ENCODE results near the gene LCE2B.

Gene LCE2B

DNA sequence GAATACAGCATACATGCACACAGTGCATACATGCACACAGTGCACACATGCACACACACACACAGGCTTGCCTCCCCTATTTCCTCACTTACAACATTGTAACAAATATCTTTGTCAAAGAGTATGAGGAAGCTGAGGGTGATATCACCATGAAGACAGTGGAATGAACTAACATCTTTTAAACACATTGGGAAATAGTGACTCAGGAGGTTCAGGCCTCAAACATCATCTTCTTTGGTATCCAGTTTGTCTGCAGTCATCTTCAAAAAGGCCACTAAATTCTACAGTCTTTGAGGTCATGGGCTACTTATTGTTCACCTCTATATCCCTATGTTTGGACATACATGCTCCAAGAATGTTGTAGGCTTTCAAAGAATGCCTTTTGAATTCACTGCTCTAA lies 2.1 kb upstream of the LCE2B start:
- TF ChIP-seq TCF7L2 (IDR thresholded peaks at IDR 0.05; ENCODE audit: borderline replicate concordance, low read depth, low read length) (no peak), ZNF16 (tag by site-specific recombination; IDR thresholded peaks at IDR 0.05; ENCODE audit: low read depth) (no peak), ZNF416 (tag by site-specific recombination; IDR thresholded peaks at IDR 0.05) (no peak), ZFHX2 (tag by site-specific recombination; conservative IDR thresholded peaks at IDR 0.05) (no peak)
- Histone ChIP-seq H3K36me3 (ENCODE audit: control insufficient read depth in 2 of 2, insufficient read depth in 1 of 2, low read length in 2 of 2) (no peaks in the 10 kb centered on the region), H3K9me3 (ENCODE audit: control insufficient read depth, insufficient read depth, low read depth, low read length) (no peaks in the 10 kb centered on the region), H3K4me1 (ENCODE audit: control insufficient read depth, insufficient read depth, low read length) (no peaks in the 10 kb centered on the region), H3K27ac (ENCODE audit: extremely low read depth, low read depth, low read length) (no peak overlapping the region), H3K4me3 (ENCODE audit: low read depth, low read length) (no peak overlapping the region)
- CTCF ChIA-PET = no interaction called here
- POLR2A ChIA-PET = no interaction called here

DNA sequence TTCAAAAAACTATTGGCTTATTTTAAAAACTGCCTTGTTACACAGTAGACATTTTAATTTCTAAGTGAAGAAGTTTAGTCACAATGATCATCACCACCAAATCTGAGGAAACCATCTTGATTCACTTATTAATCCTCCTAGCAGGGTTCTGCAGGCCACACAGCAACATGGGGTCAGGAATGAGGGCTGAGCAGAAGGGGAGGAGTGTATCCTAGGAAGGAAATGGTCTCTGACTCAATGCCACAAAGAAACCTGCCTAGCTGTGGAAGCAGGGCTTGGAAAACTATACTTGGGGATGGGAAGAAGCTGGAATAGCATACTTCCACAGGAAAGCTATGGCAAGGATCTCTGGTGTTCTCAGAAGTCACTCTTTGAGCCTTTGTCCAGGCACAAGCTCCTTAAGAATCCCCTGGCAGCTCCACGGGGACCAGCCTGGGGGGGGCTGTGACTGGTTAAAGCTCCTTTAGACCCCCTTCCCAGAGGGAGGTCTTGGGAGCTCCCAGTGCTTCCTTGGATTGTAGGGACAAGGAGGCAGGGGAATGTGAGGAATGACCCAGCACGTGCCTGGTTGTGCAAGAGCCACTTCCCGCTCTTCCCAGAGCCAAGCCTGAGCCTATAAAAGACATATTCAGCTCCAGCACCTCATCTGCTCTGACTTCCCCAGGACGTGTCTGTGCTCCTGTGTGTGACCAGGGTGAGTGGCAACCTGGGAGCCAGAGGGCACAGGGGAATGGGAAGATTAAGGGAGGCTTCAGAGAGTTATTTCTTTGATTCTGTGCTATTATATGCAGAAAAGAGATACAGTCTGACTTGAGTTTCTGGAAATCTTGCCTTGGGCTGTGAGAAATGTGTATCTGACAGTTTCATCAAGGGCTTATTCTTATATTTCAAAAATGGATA lies 12.0 kb downstream of the LCE2B start, which contains the start of gene LCE2A:
Gene LCE2A (plus strand): TSS at position 645 of the 900 bp plus-strand sequence. CDS start 557 bp downstream, outside the sequence.
- H3K27ac ChIP-seq (ENCODE audit: extremely low read depth, low read depth, low read length) = no peak within 1 kb of the TSS
- TF ChIP-seq, protein P1, sequence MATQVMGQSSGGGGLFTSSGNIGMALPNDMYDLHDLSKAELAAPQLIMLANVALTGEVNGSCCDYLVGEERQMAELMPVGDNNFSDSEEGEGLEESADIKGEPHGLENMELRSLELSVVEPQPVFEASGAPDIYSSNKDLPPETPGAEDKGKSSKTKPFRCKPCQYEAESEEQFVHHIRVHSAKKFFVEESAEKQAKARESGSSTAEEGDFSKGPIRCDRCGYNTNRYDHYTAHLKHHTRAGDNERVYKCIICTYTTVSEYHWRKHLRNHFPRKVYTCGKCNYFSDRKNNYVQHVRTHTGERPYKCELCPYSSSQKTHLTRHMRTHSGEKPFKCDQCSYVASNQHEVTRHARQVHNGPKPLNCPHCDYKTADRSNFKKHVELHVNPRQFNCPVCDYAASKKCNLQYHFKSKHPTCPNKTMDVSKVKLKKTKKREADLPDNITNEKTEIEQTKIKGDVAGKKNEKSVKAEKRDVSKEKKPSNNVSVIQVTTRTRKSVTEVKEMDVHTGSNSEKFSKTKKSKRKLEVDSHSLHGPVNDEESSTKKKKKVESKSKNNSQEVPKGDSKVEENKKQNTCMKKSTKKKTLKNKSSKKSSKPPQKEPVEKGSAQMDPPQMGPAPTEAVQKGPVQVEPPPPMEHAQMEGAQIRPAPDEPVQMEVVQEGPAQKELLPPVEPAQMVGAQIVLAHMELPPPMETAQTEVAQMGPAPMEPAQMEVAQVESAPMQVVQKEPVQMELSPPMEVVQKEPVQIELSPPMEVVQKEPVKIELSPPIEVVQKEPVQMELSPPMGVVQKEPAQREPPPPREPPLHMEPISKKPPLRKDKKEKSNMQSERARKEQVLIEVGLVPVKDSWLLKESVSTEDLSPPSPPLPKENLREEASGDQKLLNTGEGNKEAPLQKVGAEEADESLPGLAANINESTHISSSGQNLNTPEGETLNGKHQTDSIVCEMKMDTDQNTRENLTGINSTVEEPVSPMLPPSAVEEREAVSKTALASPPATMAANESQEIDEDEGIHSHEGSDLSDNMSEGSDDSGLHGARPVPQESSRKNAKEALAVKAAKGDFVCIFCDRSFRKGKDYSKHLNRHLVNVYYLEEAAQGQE (tag by site-specific recombination; IDR thresholded peaks at IDR 0.05) = no peak
- no peak for TF ChIP-seq ZFHX2 (tag by site-specific recombination; conservative IDR thresholded peaks at IDR 0.05)
- no peak for TF ChIP-seq ZNF416 (tag by site-specific recombination; IDR thresholded peaks at IDR 0.05)
- TF ChIP-seq, protein P2, sequence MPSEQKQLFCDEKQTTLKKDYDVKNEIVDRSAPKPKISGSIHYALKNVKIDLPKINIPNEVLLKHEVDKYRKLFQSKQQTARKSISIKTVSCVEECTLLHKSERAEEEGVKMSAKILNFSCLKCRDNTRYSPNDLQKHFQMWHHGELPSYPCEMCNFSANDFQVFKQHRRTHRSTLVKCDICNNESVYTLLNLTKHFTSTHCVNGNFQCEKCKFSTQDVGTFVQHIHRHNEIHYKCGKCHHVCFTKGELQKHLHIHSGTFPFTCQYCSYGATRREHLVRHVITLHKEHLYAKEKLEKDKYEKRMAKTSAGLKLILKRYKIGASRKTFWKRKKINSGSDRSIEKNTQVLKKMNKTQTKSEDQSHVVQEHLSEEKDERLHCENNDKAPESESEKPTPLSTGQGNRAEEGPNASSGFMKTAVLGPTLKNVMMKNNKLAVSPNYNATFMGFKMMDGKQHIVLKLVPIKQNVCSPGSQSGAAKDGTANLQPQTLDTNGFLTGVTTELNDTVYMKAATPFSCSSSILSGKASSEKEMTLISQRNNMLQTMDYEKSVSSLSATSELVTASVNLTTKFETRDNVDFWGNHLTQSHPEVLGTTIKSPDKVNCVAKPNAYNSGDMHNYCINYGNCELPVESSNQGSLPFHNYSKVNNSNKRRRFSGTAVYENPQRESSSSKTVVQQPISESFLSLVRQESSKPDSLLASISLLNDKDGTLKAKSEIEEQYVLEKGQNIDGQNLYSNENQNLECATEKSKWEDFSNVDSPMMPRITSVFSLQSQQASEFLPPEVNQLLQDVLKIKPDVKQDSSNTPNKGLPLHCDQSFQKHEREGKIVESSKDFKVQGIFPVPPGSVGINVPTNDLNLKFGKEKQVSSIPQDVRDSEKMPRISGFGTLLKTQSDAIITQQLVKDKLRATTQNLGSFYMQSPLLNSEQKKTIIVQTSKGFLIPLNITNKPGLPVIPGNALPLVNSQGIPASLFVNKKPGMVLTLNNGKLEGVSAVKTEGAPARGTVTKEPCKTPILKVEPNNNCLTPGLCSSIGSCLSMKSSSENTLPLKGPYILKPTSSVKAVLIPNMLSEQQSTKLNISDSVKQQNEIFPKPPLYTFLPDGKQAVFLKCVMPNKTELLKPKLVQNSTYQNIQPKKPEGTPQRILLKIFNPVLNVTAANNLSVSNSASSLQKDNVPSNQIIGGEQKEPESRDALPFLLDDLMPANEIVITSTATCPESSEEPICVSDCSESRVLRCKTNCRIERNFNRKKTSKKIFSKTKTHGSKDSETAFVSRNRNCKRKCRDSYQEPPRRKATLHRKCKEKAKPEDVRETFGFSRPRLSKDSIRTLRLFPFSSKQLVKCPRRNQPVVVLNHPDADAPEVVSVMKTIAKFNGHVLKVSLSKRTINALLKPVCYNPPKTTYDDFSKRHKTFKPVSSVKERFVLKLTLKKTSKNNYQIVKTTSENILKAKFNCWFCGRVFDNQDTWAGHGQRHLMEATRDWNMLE (tag by site-specific recombination; conservative IDR thresholded peaks at IDR 0.05; ENCODE audit: low read depth) = no peak
- no peak for TF ChIP-seq MZF1 (tag by site-specific recombination; IDR thresholded peaks at IDR 0.05; ENCODE audit: borderline replicate concordance)
- no peak for TF ChIP-seq ZXDB (tag by site-specific recombination; IDR thresholded peaks at IDR 0.05)
- TF ChIP-seq ZNF112 (tag by site-specific recombination; IDR thresholded peaks at IDR 0.05) = no peak
- TF ChIP-seq ZNF707 (tag by site-specific recombination; IDR thresholded peaks at IDR 0.05) = no peak
- no peak for TF ChIP-seq TCF7L2 (IDR thresholded peaks at IDR 0.05; ENCODE audit: borderline replicate concordance, low read depth, low read length)
- TF ChIP-seq ZNF146 (tag by site-specific recombination; IDR thresholded peaks at IDR 0.05) = no peak
- no peak for TF ChIP-seq ZNF114 (tag by site-specific recombination; IDR thresholded peaks at IDR 0.05)
- no peak for TF ChIP-seq ZBTB20 (tag by site-specific recombination; IDR thresholded peaks at IDR 0.05)
- TF ChIP-seq ZNF548 (tag by site-specific recombination; IDR thresholded peaks at IDR 0.05) = no peak
- no peak for TF ChIP-seq ZNF354C (tag by site-specific recombination; IDR thresholded peaks at IDR 0.05; ENCODE audit: borderline replicate concordance, low read depth)
- TF ChIP-seq ZNF76 (tag by site-specific recombination; IDR thresholded peaks at IDR 0.05; ENCODE audit: borderline replicate concordance, low read depth) = no peak
- no peak for TF ChIP-seq ZNF157 (tag by site-specific recombination; IDR thresholded peaks at IDR 0.05)
- no peak for TF ChIP-seq BCL11A (tag by site-specific recombination; IDR thresholded peaks at IDR 0.05; ENCODE audit: low read depth)
- TF ChIP-seq ZNF174 (tag by site-specific recombination; IDR thresholded peaks at IDR 0.05) = no peak
- no peak within 1 kb of the TSS for H3K4me3 ChIP-seq (ENCODE audit: low read depth, low read length)
- CTCF ChIA-PET = interaction anchor here (0.7 to 1.8 kb wide), 2 partner anchors 44 to 852 kb away, joined by 3 to 6 read pairs; no protein-coding TSS in a partner anchor
- no peaks in the 10 kb centered on the region for H3K36me3 ChIP-seq (ENCODE audit: control insufficient read depth in 2 of 2, insufficient read depth in 1 of 2, low read length in 2 of 2)
- POLR2A ChIA-PET = no interaction called here
- H3K9me3 ChIP-seq (ENCODE audit: control insufficient read depth, insufficient read depth, low read depth, low read length) = no peaks in the 10 kb centered on the region
- H3K4me1 ChIP-seq (ENCODE audit: control insufficient read depth, insufficient read depth, low read length) = no peaks in the 10 kb centered on the region
